ENCODE data around the gene BNIP3.

The BNIP3 gene

GRCh38 chr10:132011445-132011844 is 29.7 kb upstream of the BNIP3 start:
- no peak overlapping the region for H3K9ac ChIP-seq (ENCODE audit: low read depth, low read length)
- no peak overlapping the region for H3K27ac ChIP-seq (ENCODE audit: low read length)
- no peak for ATAC-seq (ENCODE audit: insufficient read depth, low read depth)
- no peaks in the 10 kb centered on the region for H3K4me1 ChIP-seq (ENCODE audit: insufficient read depth, low read length)
- no peaks in the 10 kb centered on the region for H3K9me3 ChIP-seq (ENCODE audit: insufficient read depth, low read length, severe bottlenecking)
- H3K4me3 ChIP-seq (ENCODE audit: low read depth in 1 of 2, low read length in 2 of 2) = no peak overlapping the region
- DNase-seq = no peak
- no peaks in the 10 kb centered on the region for H3K79me2 ChIP-seq (ENCODE audit: insufficient read depth, low read length)
- H3K27me3 ChIP-seq (ENCODE audit: insufficient read depth, low read length, poor library complexity) = no peaks in the 10 kb centered on the region
- no peaks in the 10 kb centered on the region for H3K36me3 ChIP-seq (ENCODE audit: insufficient read depth, low read length)
- TF ChIP-seq EZH2 (IDR thresholded peaks at IDR 0.05; ENCODE audit: borderline replicate concordance, low read depth, low read length, severe bottlenecking) (no peak), CTCF (IDR thresholded peaks at IDR 0.05; ENCODE audit: borderline replicate concordance, extremely low read depth, low read length, poor library complexity, severe bottlenecking) (no peak)
- H4K20me1 ChIP-seq (ENCODE audit: insufficient read depth, low read length) = no peaks in the 10 kb centered on the region
- no peak overlapping the region for H3K4me2 ChIP-seq (ENCODE audit: insufficient read depth, low read length)
- no peak overlapping the region for H2AFZ ChIP-seq (ENCODE audit: low read depth, low read length)

GRCh38 chr10:132011024-132011423 is 29.3 kb upstream of the BNIP3 start:
- DNase-seq = no peak
- no peaks in the 10 kb centered on the region for H3K36me3 ChIP-seq (ENCODE audit: insufficient read depth, low read length)
- H3K27ac ChIP-seq (ENCODE audit: low read length) = no peak overlapping the region
- H4K20me1 ChIP-seq (ENCODE audit: insufficient read depth, low read length) = no peaks in the 10 kb centered on the region
- H3K79me2 ChIP-seq (ENCODE audit: insufficient read depth, low read length) = no peaks in the 10 kb centered on the region
- no peaks in the 10 kb centered on the region for H3K9me3 ChIP-seq (ENCODE audit: insufficient read depth, low read length, severe bottlenecking)
- no peak overlapping the region for H2AFZ ChIP-seq (ENCODE audit: low read depth, low read length)
- no peak overlapping the region for H3K4me3 ChIP-seq (ENCODE audit: low read depth in 1 of 2, low read length in 2 of 2)
- H3K4me1 ChIP-seq (ENCODE audit: insufficient read depth, low read length) = no peaks in the 10 kb centered on the region
- no peak for ATAC-seq (ENCODE audit: insufficient read depth, low read depth)
- H3K4me2 ChIP-seq (ENCODE audit: insufficient read depth, low read length) = no peak overlapping the region
- no peak overlapping the region for H3K9ac ChIP-seq (ENCODE audit: low read depth, low read length)
- H3K27me3 ChIP-seq (ENCODE audit: insufficient read depth, low read length, poor library complexity) = no peaks in the 10 kb centered on the region
- no peak for TF ChIP-seq CTCF (IDR thresholded peaks at IDR 0.05; ENCODE audit: borderline replicate concordance, extremely low read depth, low read length, poor library complexity, severe bottlenecking)
- TF ChIP-seq EZH2 (IDR thresholded peaks at IDR 0.05; ENCODE audit: borderline replicate concordance, low read depth, low read length, severe bottlenecking) = no peak

- H3K9ac ChIP-seq (ENCODE audit: low read depth, low read length) = no peak overlapping the region
- H3K4me1 ChIP-seq (ENCODE audit: insufficient read depth, low read length) = no peaks in the 10 kb centered on the region
- TF ChIP-seq CTCF (IDR thresholded peaks at IDR 0.05; ENCODE audit: borderline replicate concordance, extremely low read depth, low read length, poor library complexity, severe bottlenecking) = no peak
- TF ChIP-seq EZH2 (IDR thresholded peaks at IDR 0.05; ENCODE audit: borderline replicate concordance, low read depth, low read length, severe bottlenecking) = no peak
- no peak overlapping the region for H2AFZ ChIP-seq (ENCODE audit: low read depth, low read length)
- DNase-seq (no peak), ATAC-seq (ENCODE audit: insufficient read depth, low read depth) (no peak)
- H3K4me3 ChIP-seq (ENCODE audit: low read depth in 1 of 2, low read length in 2 of 2) = no peak overlapping the region
- no peak overlapping the region for H3K4me2 ChIP-seq (ENCODE audit: insufficient read depth, low read length)
- no peaks in the 10 kb centered on the region for H3K36me3 ChIP-seq (ENCODE audit: insufficient read depth, low read length)
- H3K79me2 ChIP-seq (ENCODE audit: insufficient read depth, low read length) = no peaks in the 10 kb centered on the region
- no peaks in the 10 kb centered on the region for H3K27me3 ChIP-seq (ENCODE audit: insufficient read depth, low read length, poor library complexity)
- H3K9me3 ChIP-seq (ENCODE audit: insufficient read depth, low read length, severe bottlenecking) = peaks cover under 1% of the 10 kb centered on the region
- no peak overlapping the region for H3K27ac ChIP-seq (ENCODE audit: low read length)
- no peaks in the 10 kb centered on the region for H4K20me1 ChIP-seq (ENCODE audit: insufficient read depth, low read length)
Measured at GRCh38 chr10:132010483-132010882, 28.8 kb upstream of the BNIP3 start.

GRCh38 chr10:132009575-132009974 is 27.9 kb upstream of the BNIP3 start:
- ATAC-seq (ENCODE audit: insufficient read depth, low read depth) (no peak), DNase-seq (no peak)
- peaks cover 3% of the 10 kb centered on the region for H3K9me3 ChIP-seq (ENCODE audit: insufficient read depth, low read length, severe bottlenecking)
- no peaks in the 10 kb centered on the region for H3K27me3 ChIP-seq (ENCODE audit: insufficient read depth, low read length, poor library complexity)
- no peaks in the 10 kb centered on the region for H4K20me1 ChIP-seq (ENCODE audit: insufficient read depth, low read length)
- TF ChIP-seq CTCF (IDR thresholded peaks at IDR 0.05; ENCODE audit: borderline replicate concordance, extremely low read depth, low read length, poor library complexity, severe bottlenecking) (no peak), EZH2 (IDR thresholded peaks at IDR 0.05; ENCODE audit: borderline replicate concordance, low read depth, low read length, severe bottlenecking) (no peak)
- no peaks in the 10 kb centered on the region for H3K36me3 ChIP-seq (ENCODE audit: insufficient read depth, low read length)
- no peak overlapping the region for H3K9ac ChIP-seq (ENCODE audit: low read depth, low read length)
- no peaks in the 10 kb centered on the region for H3K4me1 ChIP-seq (ENCODE audit: insufficient read depth, low read length)
- no peaks in the 10 kb centered on the region for H3K79me2 ChIP-seq (ENCODE audit: insufficient read depth, low read length)
- H3K4me3 ChIP-seq (ENCODE audit: low read depth in 1 of 2, low read length in 2 of 2) = no peak overlapping the region
- no peak overlapping the region for H2AFZ ChIP-seq (ENCODE audit: low read depth, low read length)
- no peak overlapping the region for H3K27ac ChIP-seq (ENCODE audit: low read length)
- H3K4me2 ChIP-seq (ENCODE audit: insufficient read depth, low read length) = no peak overlapping the region
